Kidney (tissue), 14 donors: Measurements from ENCODE around the gene CTNNA2. TPM values are rescaled to one million over a fixed set of nuclear protein-coding genes. Genes with fewer than 3 reads are reported as not detected.

Experiments
- DNase-seq, 5 donors: peaks; one replicate each; pipeline ENCODE4 v3.0.0-alpha.2; 2013 to 2020
- FAIRE-seq: peaks from 2 replicates; lab custom pipeline; 2012; peaks lifted over from hg19 to GRCh38; lab: Jason Lieb, UNC
- H3K27ac ChIP-seq, 2 donors: one replicate each; pipeline ENCODE4 v1.7.0; 2013; ENCODE audit warnings: low read depth in 2 of 2, low read length in 2 of 2, inconsistent platforms in 1 of 2
- H3K27me3 ChIP-seq: one replicate; pipeline ENCODE4 v1.7.1; 2013; ENCODE audit warnings: low read length, inconsistent platforms; ENCODE audit not compliant: control insufficient read depth, insufficient read depth
- H3K36me3 ChIP-seq, 3 donors: one replicate each; pipeline versions ENCODE4 v1.7.0 to v1.7.1; 2013; ENCODE audit warnings: low read length in 3 of 3, control low read depth in 1 of 3, inconsistent platforms in 1 of 3; ENCODE audit not compliant: insufficient read depth in 3 of 3, control insufficient read depth in 2 of 3
- H3K4me1 ChIP-seq, 3 donors: one replicate each; pipeline versions ENCODE4 v1.7.0 to v1.7.1; 2013; ENCODE audit warnings: low read length in 3 of 3, inconsistent platforms in 1 of 3, low read depth in 1 of 3; ENCODE audit not compliant: control insufficient read depth in 2 of 3, insufficient read depth in 2 of 3
- H3K4me3 ChIP-seq, 3 donors: one replicate each; pipeline versions ENCODE4 v1.7.0 to v1.8.1; 2013; ENCODE audit warnings: low read length in 3 of 3, control low read depth in 1 of 3, inconsistent platforms in 1 of 3
- H3K9ac ChIP-seq, 3 donors: one replicate each; pipeline versions ENCODE4 v1.7.0 to v1.7.1; 2013; ENCODE audit warnings: low read length in 3 of 3, control low read depth in 1 of 3, inconsistent platforms in 1 of 3
- H3K9me3 ChIP-seq, 3 donors: one replicate each; pipeline versions ENCODE4 v1.7.0 to v1.7.1; 2013; ENCODE audit warnings: low read length in 3 of 3, control low read depth in 1 of 3, inconsistent platforms in 1 of 3; ENCODE audit not compliant: control insufficient read depth in 2 of 3, insufficient read depth in 1 of 3
- CTCF ChIP-seq: IDR thresholded peaks from 3 replicates; pipeline ENCODE4 v1.5.1; 2012; ENCODE audit warnings: mild to moderate bottlenecking, moderate library complexity, borderline replicate concordance; ENCODE audit not compliant: insufficient read depth; ENCODE audit errors: extremely low read depth
- intact Hi-C: fragments of 100-400 bp; cut with DNase I; formaldehyde crosslinking; loops from one replicate; pipeline ENCODE4 v1.11.1; 2022
- polyA plus RNA-seq: library from polyadenylated mRNA; stranded (reverse); fragments of 350-450 nt; fragmentation: Illumina TruSeq; extraction: RNeasy Lipid Tissue Mini Kit (QIAGEN cat#74804); gene quantifications from one replicate; pipeline ENCODE4 v1.2.3, GENCODE V29; 2014; ENCODE audit warnings: low read depth, low replicate concordance; ENCODE audit not compliant: insufficient read depth
- total RNA-seq: library from RNA; stranded (reverse); fragmentation: NEBNext Ultra II Directional; extraction: Animal tissue kit (Norgen Biotek cat#: 25700); gene quantifications from one replicate; pipeline ENCODE4 v1.2.1, GENCODE V29; 2021
- donor health status: control.
- donor health status: control.
- donor health status: control.
- donor health status: control.
- donor health status: control.
- donor health status: DM: yes; HTN: yes; CAD: no.
- donor health status: Normal renal cell carcinoma (clear cell type).

CTNNA2 gene
- total and polyA plus RNA-seq, 2 donors from 2014 or later: 0.47 TPM; not detected in 1

DNA sequence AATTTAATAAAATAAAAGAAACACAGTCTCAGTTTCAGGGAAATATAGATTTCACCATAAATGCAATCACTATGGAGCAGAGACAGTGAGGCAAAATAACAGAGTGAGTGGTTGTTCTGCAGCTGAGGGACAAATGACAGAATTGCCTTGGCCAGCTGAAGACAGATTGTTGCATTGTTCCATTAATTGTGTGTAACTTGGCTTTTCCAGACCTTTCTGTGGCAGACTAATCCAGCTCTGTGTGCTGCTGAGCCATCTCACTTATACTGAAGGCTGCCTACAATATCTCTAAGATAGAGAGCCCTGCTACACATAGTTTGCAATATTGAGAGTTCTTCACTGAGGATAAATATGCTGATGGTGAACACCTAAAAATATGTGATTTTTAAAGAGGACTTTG, 780.2 kb downstream of the CTNNA2 start:
- Histone ChIP-seq H3K36me3 (no peaks in the 10 kb centered on the region), H3K4me3 (no peak overlapping the region), H3K9me3 (no peaks in the 10 kb centered on the region), H3K27me3 (no peaks in the 10 kb centered on the region), H3K4me1 (no peaks in the 10 kb centered on the region), H3K9ac (no peak overlapping the region), H3K27ac (no peak overlapping the region)
- no peak for TF ChIP-seq CTCF
- intact Hi-C loops: no loop called here
- FAIRE-seq (no peak), DNase-seq (no peak)

- TF ChIP-seq CTCF: no peak
- Histone ChIP-seq H3K9ac (no peak overlapping the region), H3K4me3 (no peak overlapping the region), H3K9me3 (no peaks in the 10 kb centered on the region), H3K4me1 (peaks cover 0 to 11% (median 0%) of the 10 kb centered on the region in 3 donors), H3K27me3 (peaks cover 3% of the 10 kb centered on the region), H3K36me3 (no peaks in the 10 kb centered on the region), H3K27ac (no peak overlapping the region)
- intact Hi-C loops: no loop called here
- FAIRE-seq (no peak), DNase-seq (peak in 1 of 5 donors; percentile 8)
Measured at GRCh38 chr2:80298954-80299353, 786.1 kb downstream of the CTNNA2 start.

DNA sequence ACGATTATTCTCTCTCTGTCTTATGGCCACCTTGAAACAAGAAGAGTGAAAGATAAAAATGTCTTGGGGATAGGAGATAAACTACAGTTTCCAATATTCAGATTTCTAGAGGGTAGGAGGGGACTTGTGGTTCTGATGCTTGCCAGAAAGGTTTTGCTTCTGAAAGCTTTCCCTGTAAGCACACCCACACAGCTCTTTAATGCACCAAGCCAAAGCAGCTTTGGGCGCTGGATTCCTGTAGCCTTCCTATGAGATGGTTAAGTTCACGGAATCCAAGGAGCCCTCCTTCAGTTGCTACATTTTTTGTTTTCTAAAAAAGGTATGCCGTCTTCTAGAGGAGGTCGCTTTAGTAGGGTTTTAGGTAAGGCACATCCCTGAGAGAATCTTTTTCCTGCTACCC, 786.8 kb downstream of the CTNNA2 start:
- TF ChIP-seq CTCF: no peak
- Histone ChIP-seq H3K36me3 (no peaks in the 10 kb centered on the region), H3K9me3 (no peaks in the 10 kb centered on the region), H3K27me3 (peaks cover 3% of the 10 kb centered on the region), H3K27ac (no peak overlapping the region), H3K4me3 (no peak overlapping the region), H3K4me1 (peaks cover 0 to 11% (median 0%) of the 10 kb centered on the region in 3 donors), H3K9ac (no peak overlapping the region)
- no peak for DNase-seq
- intact Hi-C loops: no loop called here
- no peak for FAIRE-seq

- no peak for TF ChIP-seq CTCF
- no peak for FAIRE-seq
- Histone ChIP-seq H3K36me3 (no peaks in the 10 kb centered on the region), H3K9ac (no peak overlapping the region), H3K27me3 (peaks cover 7% of the 10 kb centered on the region), H3K4me1 (peaks cover 0 to 11% (median 2%) of the 10 kb centered on the region in 3 donors), H3K4me3 (no peak overlapping the region), H3K9me3 (no peaks in the 10 kb centered on the region), H3K27ac (no peak overlapping the region)
- intact Hi-C loops: no loop called here
- no peak for DNase-seq
Measured at GRCh38 chr2:80300346-80300745, 787.5 kb downstream of the CTNNA2 start.
